ENCODE measurements around the gene S1PR4.

DNA sequence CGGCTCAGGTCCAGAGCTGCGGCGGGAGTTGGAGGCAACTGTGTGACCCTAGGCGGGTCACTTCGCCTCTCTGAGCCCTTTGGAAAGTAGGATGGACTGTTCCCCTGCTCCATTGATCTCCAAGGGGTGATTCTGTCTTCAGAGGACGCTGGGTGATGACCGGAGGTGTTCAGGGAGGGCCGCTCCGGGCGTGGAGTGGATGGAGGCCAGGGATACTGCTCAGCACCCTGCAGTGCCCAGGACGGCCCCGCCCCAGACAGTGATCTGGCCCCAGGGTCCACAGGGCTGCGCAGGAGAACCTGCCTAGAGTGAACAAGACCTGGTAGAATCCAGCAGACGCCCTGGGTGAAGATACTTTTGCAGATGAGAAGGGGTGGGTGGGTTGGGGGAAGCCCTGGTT is 14.1 kb downstream of the S1PR4 start:
- TF ChIP-seq POLR2A (IDR thresholded peaks at IDR 0.05; ENCODE audit: low read depth, low read length) (no peak), TAF1 (IDR thresholded peaks at IDR 0.05; ENCODE audit: low read depth, low read length) (no peak), POLR2AphosphoS5 (IDR thresholded peaks at IDR 0.05; ENCODE audit: low read depth, low read length) (no peak), SPI1 (IDR thresholded peaks at IDR 0.05; ENCODE audit: low read depth, low read length) (no peak)

Data from GM12891 (cell line).